ENCODE data around the gene MTHFD1. TPM values are rescaled to one million over a fixed set of nuclear protein-coding genes. Genes with fewer than 3 reads are reported as not detected.
A peak's percentile ranks its signal among the peaks of the same experiment; 100 is the strongest.

The MTHFD1 gene
- 10 to 100 TPM; 51.7 to 69.6 TPM for total RNA-seq
- 10 to 100 TPM; 66.1 to 81.1 (median 70.1) TPM for polyA plus RNA-seq (ENCODE audit: insufficient read length in 6 of 6)
- long read RNA-seq, donor 1, transcript MTHFD1-201 (28 exons, 3,136 nt): major isoform, 6 of 20 reads
- long read RNA-seq, donor 1, partial matches to known transcripts: 12 of 20 reads
- long read RNA-seq, donor 1, other reads (novel, unspliced or antisense): 0 of 20 reads
- long read RNA-seq, donor 2, transcript MTHFD1-201 (28 exons, 3,136 nt): major isoform, 9 of 14 reads
- long read RNA-seq, donor 2, partial matches to known transcripts: 0 of 14 reads
- long read RNA-seq, donor 2, other reads (novel, unspliced or antisense): 0 of 14 reads
- long read RNA-seq, donor 3, partial matches to known transcripts: 0 of 3 reads
- long read RNA-seq, donor 3, other reads (novel, unspliced or antisense): 0 of 3 reads
- long read RNA-seq, donor 4, partial matches to known transcripts: 6 of 16 reads
- long read RNA-seq, donor 4, other reads (novel, unspliced or antisense): 6 of 16 reads
- long read RNA-seq, donor 5, transcript MTHFD1-201 (28 exons, 3,136 nt): major isoform, 5 of 8 reads
- long read RNA-seq, donor 5, partial matches to known transcripts: 0 of 8 reads
- long read RNA-seq, donor 5, other reads (novel, unspliced or antisense): 0 of 8 reads
- long read RNA-seq, donor 6, transcript MTHFD1-201 (28 exons, 3,136 nt): major isoform, 7 of 7 reads
- long read RNA-seq, donor 6, partial matches to known transcripts: 0 of 7 reads
- long read RNA-seq, donor 6, other reads (novel, unspliced or antisense): 0 of 7 reads
- long read RNA-seq, donor 7, partial matches to known transcripts: 0 of 2 reads
- long read RNA-seq, donor 7, other reads (novel, unspliced or antisense): 0 of 2 reads
- long read RNA-seq, donor 8, partial matches to known transcripts: 0 of 1 reads
- long read RNA-seq, donor 8, other reads (novel, unspliced or antisense): 0 of 1 reads
- long read RNA-seq, donor 9: 0 reads
- long read RNA-seq, donor 10, partial matches to known transcripts: 2 of 10 reads
- long read RNA-seq, donor 10, other reads (novel, unspliced or antisense): 5 of 10 reads
- long read RNA-seq, donor 11, partial matches to known transcripts: 12 of 16 reads
- long read RNA-seq, donor 11, other reads (novel, unspliced or antisense): 0 of 16 reads
- long read RNA-seq, donor 12, transcript MTHFD1-201 (28 exons, 3,136 nt): major isoform, 7 of 9 reads
- long read RNA-seq, donor 12, partial matches to known transcripts: 0 of 9 reads
- long read RNA-seq, donor 12, other reads (novel, unspliced or antisense): 0 of 9 reads

DNA sequence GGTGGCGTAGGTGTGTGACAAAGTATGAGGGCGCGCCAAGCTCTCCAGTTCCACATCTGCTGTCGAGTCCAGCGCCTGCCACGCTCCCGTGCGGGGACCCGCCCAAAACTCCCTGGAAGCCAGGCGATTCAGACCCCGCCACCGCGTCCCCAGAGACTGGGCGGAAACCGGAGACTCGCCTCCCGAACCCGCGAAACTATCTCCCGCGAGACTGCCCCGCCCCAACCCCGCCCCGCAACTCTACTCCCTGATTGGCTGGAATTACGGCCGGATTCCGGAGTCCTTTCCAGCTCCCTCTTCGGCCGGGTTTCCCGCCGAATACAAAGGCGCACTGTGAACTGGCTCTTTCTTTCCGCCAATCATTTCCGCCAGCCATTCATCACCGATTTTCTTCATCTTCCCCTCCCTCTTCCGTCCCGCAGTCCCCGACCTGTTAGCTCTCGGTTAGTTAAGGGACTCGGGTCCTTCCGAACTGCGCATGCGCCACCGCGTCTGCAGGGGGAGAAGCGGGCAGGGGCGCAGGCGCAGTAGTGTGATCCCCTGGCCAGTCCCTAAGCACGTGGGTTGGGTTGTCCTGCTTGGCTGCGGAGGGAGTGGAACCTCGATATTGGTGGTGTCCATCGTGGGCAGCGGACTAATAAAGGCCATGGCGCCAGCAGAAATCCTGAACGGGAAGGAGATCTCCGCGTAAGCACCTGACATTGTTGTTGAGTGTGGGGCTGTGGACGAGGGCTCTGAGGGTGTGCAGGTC is at the start of gene MTHFD1:
TSS of gene MTHFD1 (plus strand) at position 572 of the 751 bp plus-strand sequence. CDS start at position 647, 75 bp downstream.
- intact Hi-C loops (cut with DNase I): no loop called here

DNA sequence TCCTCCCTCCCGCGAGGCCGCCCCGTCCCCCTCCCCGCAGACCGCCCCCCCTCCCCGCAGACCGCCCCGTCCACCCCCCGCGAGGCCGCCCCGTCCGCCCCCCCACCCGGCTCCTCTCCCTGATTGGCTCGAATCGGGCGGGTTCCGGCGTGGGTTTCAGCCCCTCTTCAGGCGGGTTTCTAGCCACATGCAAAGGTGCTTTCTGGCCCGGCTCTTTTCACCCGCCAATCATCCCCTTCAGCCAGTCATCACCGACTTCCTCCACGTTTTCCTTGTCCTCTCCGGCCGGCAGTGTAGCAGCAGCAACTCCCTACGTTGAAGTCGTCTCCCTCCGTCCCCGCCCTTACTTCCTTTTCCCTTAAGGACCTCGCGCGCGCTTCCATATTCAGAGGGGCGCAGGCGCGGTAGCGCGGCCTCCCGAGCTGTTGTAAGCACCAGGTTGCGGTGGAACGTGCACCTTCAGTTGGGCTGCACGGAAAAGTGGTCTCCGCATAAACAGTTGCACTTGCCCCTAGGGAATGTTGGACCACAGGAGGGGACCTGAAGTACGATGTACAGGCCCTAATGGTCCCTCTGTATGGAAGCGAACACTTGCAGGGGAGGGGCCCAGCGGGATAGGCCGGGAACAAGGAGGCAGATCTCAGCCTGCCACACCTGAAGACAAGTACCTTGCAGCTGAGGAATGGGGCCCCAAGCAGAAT is 49.4 kb upstream of the MTHFD1 start:
- no peaks in the 10 kb centered on the region for H3K36me3 ChIP-seq
- peak overlapping the region; percentile 83 to 85 for H3K27ac ChIP-seq
- DNase-seq: peak; percentile 93 to 98 (median 96)
- H3K4me3 ChIP-seq: peak overlapping the region; percentile 75 to 77
- peaks cover 0 to 12% of the 10 kb centered on the region in 2 donors for H3K9me3 ChIP-seq
- H3K4me1 ChIP-seq: peaks cover 6 to 19% of the 10 kb centered on the region in 2 donors
- ATAC-seq: peak; percentile 92
- intact Hi-C loops (cut with DNase I): no loop called here
- TF ChIP-seq, protein P1, sequence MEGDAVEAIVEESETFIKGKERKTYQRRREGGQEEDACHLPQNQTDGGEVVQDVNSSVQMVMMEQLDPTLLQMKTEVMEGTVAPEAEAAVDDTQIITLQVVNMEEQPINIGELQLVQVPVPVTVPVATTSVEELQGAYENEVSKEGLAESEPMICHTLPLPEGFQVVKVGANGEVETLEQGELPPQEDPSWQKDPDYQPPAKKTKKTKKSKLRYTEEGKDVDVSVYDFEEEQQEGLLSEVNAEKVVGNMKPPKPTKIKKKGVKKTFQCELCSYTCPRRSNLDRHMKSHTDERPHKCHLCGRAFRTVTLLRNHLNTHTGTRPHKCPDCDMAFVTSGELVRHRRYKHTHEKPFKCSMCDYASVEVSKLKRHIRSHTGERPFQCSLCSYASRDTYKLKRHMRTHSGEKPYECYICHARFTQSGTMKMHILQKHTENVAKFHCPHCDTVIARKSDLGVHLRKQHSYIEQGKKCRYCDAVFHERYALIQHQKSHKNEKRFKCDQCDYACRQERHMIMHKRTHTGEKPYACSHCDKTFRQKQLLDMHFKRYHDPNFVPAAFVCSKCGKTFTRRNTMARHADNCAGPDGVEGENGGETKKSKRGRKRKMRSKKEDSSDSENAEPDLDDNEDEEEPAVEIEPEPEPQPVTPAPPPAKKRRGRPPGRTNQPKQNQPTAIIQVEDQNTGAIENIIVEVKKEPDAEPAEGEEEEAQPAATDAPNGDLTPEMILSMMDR (IDR thresholded peaks at IDR 0.05): no peak
- H3K27me3 ChIP-seq: no peaks in the 10 kb centered on the region

More for the DNA sequence above, at the start of gene MTHFD1:
- H3K4me3 ChIP-seq: peak within 1 kb of the TSS; percentile 64 to 69
- H3K27me3 ChIP-seq: no peaks in the 10 kb centered on the region
- TF ChIP-seq, protein P1 (IDR thresholded peaks at IDR 0.05): no peak
- ATAC-seq (peak; percentile 96), DNase-seq (peak; percentile 98 to 100 (median 99))
- peak within 1 kb of the TSS; percentile 67 to 87 for H3K27ac ChIP-seq
- peaks cover 0 to 13% of the 10 kb centered on the region in 2 donors for H3K36me3 ChIP-seq
- peaks cover 0 to 33% of the 10 kb centered on the region in 2 donors for H3K4me1 ChIP-seq
- H3K9me3 ChIP-seq: no peaks in the 10 kb centered on the region

DNA sequence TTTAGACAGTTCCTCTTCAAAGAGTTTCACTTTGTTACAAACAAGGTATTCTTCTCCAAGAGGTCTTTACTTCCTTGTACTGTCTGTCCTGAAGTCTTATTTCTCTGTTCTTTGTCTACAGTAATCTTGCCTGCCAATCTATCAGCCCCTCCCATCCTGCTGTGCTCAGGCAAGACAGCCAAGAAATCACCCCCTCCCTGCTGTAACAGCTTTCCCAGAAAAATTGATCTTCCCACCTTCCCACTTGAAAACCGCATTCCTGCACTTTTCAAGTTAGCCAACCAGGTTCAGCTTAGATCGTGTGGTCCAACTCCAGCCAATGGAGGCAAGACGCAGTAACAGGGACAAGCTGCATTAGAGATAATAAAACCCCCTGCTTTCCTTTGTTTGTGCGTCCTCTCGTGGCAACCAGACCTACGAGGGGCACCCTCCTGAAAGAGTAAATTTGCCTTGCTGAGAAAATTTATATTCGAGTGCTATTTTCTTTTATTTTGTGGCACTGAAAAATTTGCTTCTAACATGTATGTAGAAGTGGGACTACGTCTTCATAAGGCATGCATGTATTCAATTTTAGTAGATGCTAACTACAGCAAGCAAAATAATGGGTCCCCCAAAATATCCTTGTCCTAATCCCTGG is 47.5 kb upstream of the MTHFD1 start:
- Histone ChIP-seq H3K4me3 (no peak overlapping the region), H3K36me3 (no peaks in the 10 kb centered on the region), H3K27ac (no peak overlapping the region), H3K27me3 (no peaks in the 10 kb centered on the region), H3K4me1 (peaks cover 6 to 19% of the 10 kb centered on the region in 2 donors), H3K9me3 (peaks cover 0 to 12% of the 10 kb centered on the region in 2 donors)
- TF ChIP-seq, protein P1 (IDR thresholded peaks at IDR 0.05): no peak
- intact Hi-C loops (cut with DNase I): loop anchor here in 1 of 2 donors (10.0 kb wide), 2 partner anchors 134 to 294 kb away; no protein-coding TSS in a partner anchor
- ATAC-seq: no peak
- DNase-seq: no peak

DNA sequence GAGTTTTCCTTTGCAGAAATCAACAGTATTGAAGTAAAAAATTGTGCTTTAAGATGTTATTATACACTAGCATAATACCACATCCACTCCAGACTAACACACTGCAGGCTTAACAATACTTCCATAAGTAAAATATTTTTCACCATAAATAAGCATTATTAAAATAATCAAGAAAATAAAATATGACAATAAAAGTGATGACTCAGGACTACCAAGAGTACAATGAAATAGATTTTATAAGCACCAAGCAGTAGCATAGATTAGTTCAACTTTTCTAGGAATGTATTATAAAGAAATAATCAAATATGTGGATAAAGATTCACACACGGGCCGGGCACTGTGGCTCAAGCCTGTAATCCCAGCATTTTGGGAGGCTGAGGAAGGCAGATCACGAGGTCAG is 40.4 kb upstream of the MTHFD1 start:
- H3K4me3 ChIP-seq: no peak overlapping the region
- H3K9me3 ChIP-seq: no peaks in the 10 kb centered on the region
- no peaks in the 10 kb centered on the region for H3K27me3 ChIP-seq
- TF ChIP-seq, protein P1 (IDR thresholded peaks at IDR 0.05): no peak
- DNase-seq (no peak), ATAC-seq (no peak)
- no peaks in the 10 kb centered on the region for H3K4me1 ChIP-seq
- H3K27ac ChIP-seq: no peak overlapping the region
- no peaks in the 10 kb centered on the region for H3K36me3 ChIP-seq
- intact Hi-C loops (cut with DNase I): loop anchor here in 1 of 2 donors (10.0 kb wide), 2 partner anchors 127 to 287 kb away; no protein-coding TSS in a partner anchor

Data from left lung (tissue), 14 donors.